GM19240 (cell line): ENCODE measurements around the gene LYAR.
A peak's percentile ranks its signal among the peaks of the same experiment; 100 is the strongest.
"Not testable (repeated sequence)": the region's sequence is repeated elsewhere in the genome, so short reads cannot be mapped to it uniquely, and the experiment has no call there.

Experiments used
- DNase-seq: peaks from one replicate; pipeline ENCODE4 v3.0.0; 2011; ENCODE audit warnings: low spot score; ENCODE audit not compliant: insufficient read length

Gene LYAR

DNA sequence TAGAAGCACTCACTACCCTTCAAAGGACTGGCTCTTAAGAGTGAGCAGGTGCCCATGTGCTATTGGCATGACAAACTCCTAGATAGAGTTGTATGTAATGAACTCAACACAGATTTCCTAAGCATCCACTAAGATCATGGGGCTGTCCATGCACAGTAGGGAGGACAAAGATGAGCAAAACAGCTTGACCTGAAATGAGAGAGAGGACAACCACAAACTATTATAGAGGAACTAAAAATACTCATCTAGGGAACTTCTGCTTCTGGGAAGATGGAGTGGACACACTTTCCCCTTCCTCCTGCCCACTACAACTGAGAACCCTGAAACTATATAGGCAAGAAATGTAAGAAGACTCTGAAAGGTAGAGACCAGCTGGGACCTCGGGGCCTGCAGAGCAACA lies 21.2 kb downstream of the LYAR start:
- no peak for DNase-seq

DNA sequence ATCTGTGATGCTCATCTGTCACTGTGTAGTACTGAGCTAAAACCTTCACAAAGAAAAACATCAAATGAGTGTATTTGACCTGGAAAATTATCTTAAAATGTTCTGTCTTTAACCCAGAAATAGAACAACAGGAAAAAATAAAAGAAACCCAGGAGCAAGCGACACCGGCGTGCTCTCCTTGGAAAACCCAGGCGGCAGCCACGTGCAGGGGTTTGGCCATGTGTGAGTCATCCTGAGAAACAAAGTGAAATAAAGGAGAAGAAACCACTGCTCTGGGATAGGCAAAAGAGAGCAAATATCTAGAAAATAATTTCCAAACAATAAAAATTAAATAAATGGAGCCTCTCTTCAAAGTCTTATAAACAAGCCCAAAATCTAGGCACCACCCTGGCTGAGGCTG lies 22.0 kb downstream of the LYAR start:
- no peak for DNase-seq

DNA sequence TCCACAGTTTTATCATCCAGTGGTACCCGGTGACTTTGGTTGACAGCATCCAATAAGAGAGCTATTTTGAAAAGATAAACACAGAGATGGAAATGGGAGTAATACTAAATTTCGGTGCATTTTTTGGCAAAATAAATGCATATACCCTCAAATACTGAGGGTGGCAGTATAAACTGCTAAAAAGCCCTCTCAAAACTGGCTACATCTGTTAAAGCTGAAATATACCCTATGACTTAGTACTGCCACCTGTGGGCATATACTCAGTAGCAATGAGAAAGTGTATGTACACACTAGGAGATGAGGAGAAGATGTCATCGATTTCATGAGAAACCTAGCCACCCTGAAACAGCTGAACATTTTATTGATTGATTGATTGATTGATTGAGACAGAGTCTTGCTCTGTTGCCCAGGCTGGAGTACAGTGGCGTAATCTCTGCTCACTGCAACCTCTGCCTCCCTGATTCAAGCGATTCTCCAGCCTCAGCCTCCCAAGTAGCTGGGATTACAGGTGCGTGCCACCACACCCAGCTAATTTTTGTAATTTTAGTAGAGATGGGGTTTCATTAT lies 29.7 kb downstream of the LYAR start:
- DNase-seq = no peak

DNA sequence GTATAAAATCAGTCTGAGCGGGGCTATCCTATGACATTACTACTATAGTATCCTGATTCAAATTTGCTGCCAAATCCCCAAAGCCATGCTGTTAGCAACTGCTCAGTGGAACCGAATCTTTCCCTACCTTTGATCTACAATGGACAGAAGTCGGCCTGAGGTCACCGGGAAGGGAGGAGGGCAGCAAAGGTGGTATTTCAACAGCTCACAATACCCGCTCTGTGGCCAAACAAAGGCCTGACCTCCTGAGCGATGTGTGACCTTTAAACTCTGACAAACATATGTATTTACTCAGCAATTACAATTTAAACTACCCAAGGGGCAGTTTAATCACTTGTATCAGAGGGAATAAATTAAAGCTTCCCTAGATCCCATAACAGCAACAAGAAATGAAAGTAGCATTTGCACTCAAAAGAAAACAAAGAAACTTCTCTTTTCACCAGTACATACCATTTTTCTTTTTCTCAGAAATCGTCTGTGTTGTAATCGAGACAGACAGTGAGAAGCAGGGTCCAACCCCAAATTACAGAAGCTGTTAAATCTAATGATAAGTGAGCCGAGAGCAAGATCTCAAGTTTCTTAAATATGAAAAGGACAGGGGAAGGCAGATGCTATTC lies 30.4 kb downstream of the LYAR start:
- no peak for DNase-seq

DNA sequence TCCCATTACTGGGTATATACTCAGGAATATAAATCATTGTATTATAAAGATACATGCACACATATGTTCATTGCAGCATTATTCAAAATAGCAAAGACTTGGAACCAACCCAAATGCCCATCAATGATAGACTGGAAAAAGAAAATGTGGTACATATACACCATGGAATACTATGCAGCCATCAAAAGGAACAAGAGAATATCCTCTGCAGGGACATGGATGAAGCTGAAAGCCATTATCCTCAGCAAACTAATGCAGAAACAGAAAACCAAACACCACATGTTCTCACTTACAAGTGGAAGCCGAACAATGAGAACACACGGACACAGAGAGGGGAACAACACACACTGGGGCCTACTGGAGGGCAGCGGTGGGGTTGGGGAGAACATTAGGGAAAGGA lies 32.2 kb downstream of the LYAR start:
- DNase-seq = not testable (repeated sequence)

DNA sequence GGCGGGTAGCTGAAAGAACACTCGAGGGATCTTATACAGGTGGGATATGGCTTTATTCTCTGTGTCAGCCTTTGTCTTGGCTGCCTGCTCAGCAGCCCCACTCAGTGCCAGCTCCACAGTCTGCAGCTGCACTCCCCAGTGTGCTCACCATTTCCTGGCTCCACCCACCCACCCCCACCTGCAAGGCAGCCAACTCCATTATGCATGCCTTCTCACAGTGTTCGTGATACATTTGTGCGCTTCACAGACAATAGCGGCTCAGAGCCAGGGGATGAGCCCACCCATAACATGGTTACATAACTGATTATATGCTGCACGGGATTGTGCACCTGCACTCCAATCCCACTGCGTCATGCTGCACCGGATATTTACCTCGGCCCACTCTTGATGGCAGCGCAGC lies 33.2 kb downstream of the LYAR start:
- no peak for DNase-seq

DNA sequence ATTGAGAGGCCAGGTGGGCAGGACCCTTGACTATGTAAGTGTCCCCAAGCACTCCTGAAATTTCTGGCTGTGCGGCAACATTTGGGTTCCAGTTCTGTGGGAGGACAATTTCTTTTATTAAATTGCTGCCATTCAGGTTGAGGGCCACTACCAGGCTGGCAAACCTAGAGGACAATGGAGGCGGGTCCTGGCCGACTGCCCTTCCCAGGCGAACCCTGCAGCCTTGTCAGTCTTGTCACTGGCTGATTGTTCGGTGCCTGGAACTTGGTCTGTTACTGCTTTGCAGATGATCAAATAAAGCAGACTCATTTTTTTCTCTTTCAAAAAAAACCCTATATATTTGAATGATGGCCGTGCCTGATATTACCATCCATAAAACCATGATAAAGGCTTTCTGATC lies 35.3 kb downstream of the LYAR start:
- DNase-seq = no peak

DNA sequence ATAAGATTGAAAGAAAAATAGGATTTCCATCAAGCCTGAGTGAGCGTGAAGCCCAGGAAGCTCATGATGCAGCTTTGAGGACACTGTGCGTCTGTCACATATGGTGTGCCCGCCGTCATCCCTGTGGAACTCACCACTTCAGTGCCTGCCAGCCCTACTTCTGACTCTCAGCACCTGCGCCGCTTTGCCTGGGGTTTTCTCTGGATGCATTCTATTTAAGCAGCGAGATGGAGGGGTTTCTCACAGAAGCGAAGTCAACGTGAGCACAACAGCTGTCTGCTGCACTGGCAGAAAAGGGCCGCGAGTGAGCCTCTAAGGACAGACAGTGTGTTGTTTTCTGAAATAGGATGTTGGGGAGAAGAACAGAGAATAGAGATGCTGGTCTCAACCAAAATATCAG lies 35.8 kb downstream of the LYAR start:
- DNase-seq = no peak

DNA sequence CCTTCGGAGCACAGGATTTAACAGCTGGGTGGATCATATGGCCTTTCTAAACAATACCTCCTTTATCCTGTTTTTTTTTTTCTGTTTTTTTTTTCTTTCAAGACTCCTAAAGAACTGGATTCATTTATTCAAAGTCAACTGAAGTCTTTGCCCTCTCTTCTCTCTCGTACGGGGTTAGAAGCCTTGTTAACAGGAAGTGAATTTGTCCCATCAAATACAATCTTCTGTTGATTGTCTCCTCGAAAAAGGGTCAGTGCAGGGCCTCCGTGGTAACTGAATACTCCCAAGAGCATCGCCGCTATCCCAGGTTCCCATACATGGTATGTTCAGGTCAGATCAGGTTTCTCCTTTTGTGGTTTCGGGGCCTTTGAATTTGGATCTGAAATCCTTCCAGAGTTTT lies 40.1 kb downstream of the LYAR start:
- no peak for DNase-seq

DNA sequence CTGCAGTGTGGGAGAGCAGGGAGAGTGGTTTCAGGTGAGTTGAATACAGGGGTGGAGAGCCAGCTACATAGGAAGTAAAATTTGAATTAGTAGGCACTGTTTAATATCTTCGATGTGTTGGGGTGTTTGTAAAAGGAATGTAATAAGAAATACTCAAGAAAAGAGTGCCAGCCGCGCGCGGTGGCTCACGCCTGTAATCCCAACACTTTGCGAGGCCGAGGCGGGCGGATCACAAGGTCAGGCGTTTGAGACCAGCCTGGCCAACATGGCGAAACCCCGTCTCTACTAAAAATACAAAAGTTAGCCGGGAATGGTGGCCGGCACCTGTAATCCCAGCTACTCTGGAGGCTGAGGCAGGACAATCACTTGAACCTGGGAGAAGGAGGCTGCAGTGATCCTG lies 40.6 kb downstream of the LYAR start:
- not testable (repeated sequence) for DNase-seq

DNA sequence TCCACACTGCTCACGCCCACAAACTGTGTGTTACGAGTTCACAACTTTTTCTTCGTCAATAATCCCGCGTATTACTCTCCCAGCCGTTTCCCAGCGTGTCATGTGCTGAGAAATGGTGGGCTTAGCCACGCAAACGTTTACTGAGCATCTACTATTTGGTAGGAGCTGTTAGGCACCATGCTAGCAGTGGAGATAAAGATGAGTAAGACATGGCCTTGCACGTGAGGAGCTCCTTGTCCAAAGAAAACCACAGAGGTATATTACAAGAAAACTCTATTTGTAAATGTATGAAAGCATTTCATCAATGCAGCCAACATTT lies 41.1 kb downstream of the LYAR start:
- DNase-seq = no peak

DNA sequence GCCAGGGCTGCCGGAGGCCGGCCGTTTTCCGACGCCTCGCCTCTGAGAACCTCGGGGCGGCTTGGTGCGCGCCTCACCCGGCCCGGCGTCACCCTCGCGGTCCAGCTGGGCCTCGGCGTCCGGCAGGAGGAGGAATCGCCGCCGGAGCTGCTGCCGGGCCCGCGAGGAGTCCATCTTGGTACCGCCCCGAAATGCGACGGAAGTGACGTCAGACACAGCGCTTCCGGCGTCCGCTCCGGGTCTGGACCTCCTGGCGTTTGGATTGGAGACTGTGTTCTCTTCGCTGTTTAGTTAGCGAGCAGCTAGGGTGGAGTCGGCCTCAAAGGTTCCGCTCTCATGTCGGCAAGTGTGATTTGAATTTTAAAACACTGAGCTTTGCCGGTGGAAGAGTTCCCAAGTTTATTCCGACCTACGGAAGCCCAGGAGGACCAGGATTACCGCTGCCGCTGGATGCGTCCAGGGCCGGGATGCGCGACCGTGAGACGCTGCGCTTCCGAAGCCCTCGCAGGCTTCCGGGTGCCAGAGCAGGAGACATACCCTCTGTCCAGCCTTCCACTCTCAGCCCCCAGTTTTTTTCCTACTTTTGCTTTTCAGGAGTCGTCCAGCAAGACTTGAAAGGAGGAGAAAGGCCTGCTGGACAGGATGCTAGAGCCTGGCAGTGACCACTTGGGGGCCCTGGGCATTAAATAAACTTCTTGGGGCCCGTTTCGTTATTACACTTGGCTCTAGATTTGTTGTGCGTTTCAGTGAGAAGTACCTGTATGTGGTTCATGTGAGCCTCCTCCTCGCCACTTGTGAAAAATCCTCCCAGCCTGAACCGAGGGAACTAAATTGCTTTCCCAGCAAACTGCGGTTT lies 41.7 kb downstream of the LYAR start, which contains the start of gene TMEM128:
TSS of gene TMEM128 (minus strand) at position 195 of the 856 bp plus-strand sequence. CDS start at position 174, 21 bp downstream.
- peak; percentile 93 for DNase-seq

DNA sequence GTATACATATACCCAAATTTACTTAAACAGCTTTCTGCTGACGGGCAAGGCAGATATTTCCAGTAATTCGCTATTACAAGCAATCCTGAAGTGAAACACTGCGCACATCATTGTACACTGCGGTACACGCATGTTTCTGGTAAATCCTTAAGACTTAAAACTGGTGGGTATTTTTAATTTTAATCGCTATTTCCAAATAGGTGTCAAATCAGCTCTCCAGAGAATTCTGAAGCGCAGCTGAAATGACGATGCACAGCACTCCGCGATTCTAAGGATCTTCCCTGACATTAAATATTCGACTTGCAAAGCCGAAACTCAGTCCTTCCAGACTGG lies 42.3 kb downstream of the LYAR start:
- DNase-seq = peak; percentile 23

DNA sequence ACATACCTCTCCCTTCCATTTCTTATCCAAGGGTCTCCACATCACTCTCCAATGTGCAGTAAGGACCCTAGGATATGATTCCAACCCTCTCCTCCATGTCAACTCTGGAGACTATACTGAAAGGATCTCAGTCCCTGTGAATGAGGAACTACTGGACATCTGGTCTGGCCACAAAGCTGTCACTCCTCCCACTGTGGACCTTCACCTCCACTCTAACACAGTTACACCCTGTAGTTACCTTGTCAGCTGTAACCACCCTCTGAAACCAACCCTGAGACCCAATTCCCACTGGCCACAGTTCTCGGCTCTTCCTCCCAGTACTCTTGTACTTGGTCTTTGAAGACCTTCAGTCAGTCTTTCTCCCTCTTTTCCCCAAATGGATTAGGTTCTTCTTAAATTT lies 44.8 kb downstream of the LYAR start:
- DNase-seq = no peak

DNA sequence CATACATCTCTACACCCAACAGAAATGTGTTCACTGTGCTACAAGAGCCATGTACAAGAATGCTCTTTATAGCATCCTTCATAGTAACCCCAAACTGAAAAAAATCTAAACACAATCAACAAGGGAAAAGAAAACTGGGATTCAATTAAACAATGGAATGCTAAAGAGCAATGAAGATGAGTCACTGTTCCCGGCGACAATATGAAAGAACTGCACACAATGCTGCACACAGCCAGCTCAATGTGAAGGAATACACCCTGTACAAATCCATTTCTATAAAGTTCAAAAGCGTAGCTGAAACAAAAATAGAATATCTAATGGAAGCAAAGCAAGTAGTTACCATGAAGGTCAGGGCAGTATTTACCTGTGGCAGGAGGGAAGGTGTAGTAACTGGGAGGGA lies 50.4 kb downstream of the LYAR start:
- DNase-seq = not testable (repeated sequence)

DNA sequence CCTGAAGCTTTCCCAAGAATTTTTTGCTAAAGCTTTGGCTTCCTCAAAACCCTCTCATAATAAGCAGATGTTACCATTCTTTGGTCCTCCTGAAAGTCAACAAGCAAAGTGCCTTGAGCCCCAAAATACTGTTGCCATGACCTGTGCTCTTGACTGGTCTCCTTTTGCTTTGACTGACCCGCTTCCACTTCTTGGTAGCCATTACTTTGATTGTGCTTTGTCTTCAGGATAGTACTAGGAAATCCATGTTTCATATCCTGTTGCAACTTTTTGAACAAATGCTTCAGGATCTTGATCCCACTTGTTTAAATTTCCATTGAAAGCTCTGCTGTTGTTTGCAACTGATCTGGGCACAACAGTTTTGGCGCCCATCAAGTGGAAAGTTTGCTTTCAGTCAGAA lies 56.3 kb downstream of the LYAR start:
- DNase-seq = no peak

DNA sequence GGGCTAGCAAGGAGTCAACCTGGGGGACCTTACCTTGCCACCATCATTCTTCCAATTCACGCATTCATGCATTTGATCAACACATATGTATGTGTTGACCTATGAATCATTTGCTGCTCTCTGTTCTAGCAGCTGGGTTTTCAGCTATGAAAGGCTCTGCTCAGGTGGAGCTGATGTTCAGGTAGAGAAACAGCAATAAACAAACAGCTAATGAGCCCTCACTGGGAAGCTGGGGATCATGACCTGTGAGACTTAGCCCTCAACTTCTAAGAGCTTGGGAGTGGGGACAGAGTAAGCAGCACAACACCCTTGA lies 61.6 kb downstream of the LYAR start:
- DNase-seq = no peak

DNA sequence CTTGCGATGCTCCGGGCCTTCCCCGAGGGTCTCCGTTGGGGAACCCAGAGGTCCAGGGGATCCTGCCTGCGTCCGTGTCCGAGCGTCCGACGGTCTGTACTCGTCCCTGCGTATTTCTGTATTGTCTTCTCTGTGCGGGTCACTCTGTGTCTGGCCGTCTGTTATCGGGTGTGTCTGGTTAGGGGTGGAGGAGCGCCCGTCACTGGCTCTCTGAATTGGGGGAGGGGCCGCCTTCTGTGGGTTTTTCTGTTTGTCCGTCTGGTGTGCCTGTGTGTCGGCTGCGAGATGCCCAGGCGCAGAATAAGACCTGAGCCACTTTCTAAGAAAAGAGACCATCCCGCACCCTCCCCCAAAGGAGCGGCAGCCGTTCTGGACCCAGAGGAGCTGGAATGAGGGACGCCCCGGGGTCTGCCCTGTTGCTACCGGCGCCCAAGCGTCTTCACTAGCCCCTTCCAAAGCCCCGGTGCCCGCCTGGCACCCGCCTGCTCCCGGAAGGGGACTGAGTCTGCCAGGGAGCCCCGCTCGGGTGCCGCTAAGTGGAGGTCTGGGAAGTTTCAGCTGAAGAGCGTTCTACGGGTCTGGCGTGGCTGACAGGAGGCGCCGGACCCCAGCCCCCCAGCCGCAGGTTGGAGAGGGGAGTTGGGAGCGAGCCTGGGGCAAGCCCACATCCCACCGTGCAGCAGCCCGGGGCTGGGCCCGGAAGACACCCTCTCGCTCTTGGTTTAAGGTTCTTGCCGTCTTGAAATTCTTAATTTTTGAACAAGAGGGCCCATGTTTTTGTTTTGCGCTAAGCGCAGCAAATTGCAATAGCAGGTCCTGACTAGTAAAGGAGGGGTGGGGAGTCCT lies 62.2 kb downstream of the LYAR start:
- DNase-seq = no peak

DNA sequence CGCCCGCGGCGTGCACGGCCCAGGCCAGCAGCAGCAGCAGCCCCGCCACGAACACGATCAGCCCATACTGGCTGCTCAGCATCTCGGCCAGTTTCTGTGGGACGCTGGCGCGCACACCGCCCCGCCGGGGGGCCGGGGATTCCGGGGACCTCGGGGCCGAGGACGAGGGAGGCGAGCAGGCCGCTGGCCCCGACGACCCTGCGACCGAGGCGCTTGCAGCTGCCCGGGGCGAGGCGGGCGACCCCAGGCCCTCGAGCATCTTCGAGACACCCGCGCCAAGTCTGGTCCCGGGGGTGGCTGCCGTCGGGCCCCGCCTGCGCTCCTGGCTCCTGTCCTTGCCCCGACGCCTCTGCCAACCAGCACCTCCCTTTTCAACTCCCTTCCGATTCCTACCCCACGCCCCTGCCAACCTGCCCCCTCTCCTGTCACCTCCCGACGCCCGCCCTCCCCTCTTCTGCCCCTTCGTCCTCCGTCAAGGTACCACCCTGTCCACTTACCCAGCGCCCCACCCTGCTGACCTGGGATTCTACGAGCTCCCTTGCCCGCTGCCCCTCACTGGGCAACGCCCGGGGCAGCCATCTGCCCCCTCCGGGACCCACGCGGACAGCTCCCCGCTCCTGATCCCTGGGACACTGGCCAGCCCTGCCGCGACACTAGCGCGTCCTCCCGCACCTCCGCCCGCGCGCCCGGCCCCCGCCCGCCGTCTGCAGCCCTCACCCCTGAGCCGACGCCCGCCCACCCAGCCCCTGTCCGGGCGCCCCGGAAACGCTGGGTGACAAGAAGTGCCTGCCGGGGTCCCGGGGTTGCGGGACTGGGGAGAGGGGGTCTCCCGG lies 63.1 kb downstream of the LYAR start, which contains the start of gene OTOP1:
TSS of gene OTOP1 (minus strand) at position 324 of the 833 bp plus-strand sequence. CDS start at position 259, 65 bp downstream.
- no peak for DNase-seq

DNA sequence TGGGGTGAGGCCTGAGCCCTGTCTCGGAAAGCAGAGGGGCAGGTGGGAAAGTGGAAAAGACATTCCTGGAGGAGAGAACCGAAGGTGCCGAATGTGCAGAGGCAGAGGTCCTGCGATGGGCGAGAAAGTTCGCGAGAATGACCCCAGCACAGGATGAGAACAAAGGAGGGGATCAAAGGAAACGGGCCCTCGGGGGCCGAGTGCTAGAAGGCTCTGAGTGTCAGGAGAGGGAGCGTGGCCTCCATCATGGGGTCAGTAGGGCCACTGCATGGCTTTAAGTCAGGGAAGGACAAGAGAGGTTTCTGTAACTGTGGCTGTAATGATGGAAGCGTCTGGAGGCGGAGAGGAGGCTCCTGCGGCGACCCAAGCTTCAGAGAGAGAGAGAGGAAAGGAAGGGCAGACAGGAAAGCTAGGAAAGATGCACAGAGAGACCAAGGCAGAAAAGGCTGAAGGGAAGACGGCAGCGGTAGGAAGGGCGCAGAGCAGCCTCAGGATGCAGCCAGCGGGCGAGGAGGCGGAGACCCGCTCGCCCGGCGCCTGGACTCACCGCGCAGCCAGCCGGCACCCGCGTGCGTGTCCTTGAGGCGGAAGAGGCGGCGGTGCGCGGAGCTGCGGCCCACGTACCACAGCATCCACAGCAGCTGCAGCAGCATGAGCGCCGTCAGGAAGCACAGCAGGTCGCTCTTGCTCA lies 63.9 kb downstream of the LYAR start:
- no peak for DNase-seq
